Loucy (cell line): Measurements from ENCODE around the gene DCLK3.
A peak's percentile ranks its signal among the peaks of the same experiment; 100 is the strongest.

ENCODE experiments used
- H2AFZ ChIP-seq: fragments of 200-600 bp; sonication (generic); 2 replicates; pipeline ENCODE4 v1.6.0; 2016; ENCODE audit warnings: antibody characterized with exemption, mild to moderate bottlenecking, low read length, moderate library complexity
- H3F3A ChIP-seq: fragments of 200-600 bp; 2 replicates; pipeline ENCODE4 v1.6.0; 2016; ENCODE audit warnings: antibody characterized with exemption, low read depth, mild to moderate bottlenecking
- H3K27me3 ChIP-seq: fragments of 200-600 bp; sonication (generic); 2 replicates; pipeline ENCODE4 v1.6.1; 2014; ENCODE audit warnings: low read length, mild to moderate bottlenecking; ENCODE audit not compliant: insufficient read depth, poor library complexity, severe bottlenecking
- H3K36me3 ChIP-seq: fragments of 200-600 bp; sonication (generic); 2 replicates; pipeline ENCODE4 v1.6.1; 2016; ENCODE audit warnings: low read length; ENCODE audit not compliant: insufficient read depth
- H3K4me1 ChIP-seq: fragments of 200-600 bp; sonication (generic); 2 replicates; pipeline ENCODE4 v1.5.1; 2014; ENCODE audit warnings: low read length, mild to moderate bottlenecking; ENCODE audit not compliant: insufficient read depth, poor library complexity, severe bottlenecking
- H3K4me2 ChIP-seq: fragments of 200-600 bp; sonication (generic); 2 replicates; pipeline ENCODE4 v1.6.0; 2014; ENCODE audit warnings: antibody characterized with exemption, low read length, low read depth, mild to moderate bottlenecking; ENCODE audit not compliant: poor library complexity, severe bottlenecking
- H3K4me3 ChIP-seq: fragments of 200-600 bp; sonication (generic); 2 replicates; pipeline ENCODE4 v1.5.1; 2014; ENCODE audit warnings: low read length, mild to moderate bottlenecking, mixed read lengths; ENCODE audit not compliant: poor library complexity, severe bottlenecking
- H3K79me2 ChIP-seq: fragments of 200-600 bp; sonication (generic); 2 replicates; pipeline ENCODE4 v1.6.1; 2014; ENCODE audit warnings: low read length; ENCODE audit not compliant: insufficient read depth
- H3K9ac ChIP-seq: fragments of 200-600 bp; sonication (generic); 2 replicates; pipeline ENCODE4 v1.6.0; 2014; ENCODE audit warnings: mild to moderate bottlenecking, low read depth, low read length, moderate library complexity; ENCODE audit not compliant: poor library complexity, severe bottlenecking
- H3K9me2 ChIP-seq: fragments of 200-600 bp; sonication (generic); replicated peaks from 2 replicates; pipeline ENCODE4 v1.6.1; 2016; ENCODE audit warnings: low read depth, low read length, mixed read lengths
- H3K9me3 ChIP-seq: fragments of 200-600 bp; sonication (generic); 2 replicates; pipeline ENCODE4 v1.6.1; 2014; ENCODE audit warnings: mild to moderate bottlenecking, antibody characterized with exemption, low read length, low read depth; ENCODE audit not compliant: insufficient read depth
- H4K20me1 ChIP-seq: fragments of 200-600 bp; sonication (generic); 2 replicates; pipeline ENCODE4 v1.6.0; 2014; ENCODE audit warnings: antibody characterized with exemption, low read length, mild to moderate bottlenecking; ENCODE audit not compliant: insufficient read depth, poor library complexity, severe bottlenecking
- CTCF ChIP-seq: fragments of 200-600 bp; sonication (generic); conservative IDR thresholded peaks from 2 replicates; pipeline ENCODE4 v1.5.1; 2014; ENCODE audit warnings: mild to moderate bottlenecking, antibody characterized with exemption, low read length
- EZH2phosphoT487 ChIP-seq: fragments of 200-600 bp; IDR thresholded peaks from 2 replicates; pipeline ENCODE4 v1.6.1; 2018; ENCODE audit warnings: antibody characterized with exemption, mild to moderate bottlenecking, moderate library complexity, borderline replicate concordance

The DCLK3 gene

GRCh38 chr3:36709826-36710365 lies 54.5 kb downstream of the DCLK3 start:
- TF ChIP-seq CTCF (no peak), EZH2phosphoT487 (no peak)
- H3K36me3 ChIP-seq, result no peaks in the 10 kb centered on the region
- H2AFZ ChIP-seq, result no peak overlapping the region

GRCh38 chr3:36709281-36709680 lies 55.1 kb downstream of the DCLK3 start:
- no peaks in the 10 kb centered on the region for H3K9me3 ChIP-seq
- no peaks in the 10 kb centered on the region for H3K36me3 ChIP-seq
- H3K79me2 ChIP-seq, result no peaks in the 10 kb centered on the region
- H4K20me1 ChIP-seq, result no peaks in the 10 kb centered on the region
- TF ChIP-seq CTCF, result no peak
- no peak for TF ChIP-seq EZH2phosphoT487
- no peak overlapping the region for H3K9ac ChIP-seq
- H3K9me2 ChIP-seq, result no peaks in the 10 kb centered on the region
- no peaks in the 10 kb centered on the region for H3F3A ChIP-seq
- no peak overlapping the region for H3K4me2 ChIP-seq
- peaks cover 9% of the 10 kb centered on the region for H3K4me1 ChIP-seq
- no peaks in the 10 kb centered on the region for H3K27me3 ChIP-seq
- no peak overlapping the region for H3K4me3 ChIP-seq
- no peak overlapping the region for H2AFZ ChIP-seq

More at GRCh38 chr3:36709826-36710365, 54.5 kb downstream of the DCLK3 start:
- Histone ChIP-seq H3K9ac (no peak overlapping the region), H3K27me3 (no peaks in the 10 kb centered on the region), H3K9me3 (no peaks in the 10 kb centered on the region), H3K9me2 (no peaks in the 10 kb centered on the region), H3K4me3 (no peak overlapping the region), H3K79me2 (no peaks in the 10 kb centered on the region), H3K4me1 (peaks cover 9% of the 10 kb centered on the region), H3K4me2 (no peak overlapping the region), H3F3A (no peaks in the 10 kb centered on the region), H4K20me1 (no peaks in the 10 kb centered on the region)

GRCh38 chr3:36707623-36708409 lies 56.5 kb downstream of the DCLK3 start:
- peaks cover 6% of the 10 kb centered on the region for H3K4me1 ChIP-seq
- H2AFZ ChIP-seq, result no peak overlapping the region
- H3F3A ChIP-seq, result no peaks in the 10 kb centered on the region
- no peaks in the 10 kb centered on the region for H3K36me3 ChIP-seq
- no peak overlapping the region for H3K4me2 ChIP-seq
- H3K79me2 ChIP-seq, result no peaks in the 10 kb centered on the region
- no peaks in the 10 kb centered on the region for H4K20me1 ChIP-seq
- no peak overlapping the region for H3K9ac ChIP-seq
- H3K9me2 ChIP-seq, result no peaks in the 10 kb centered on the region
- no peaks in the 10 kb centered on the region for H3K9me3 ChIP-seq
- peak; percentile 48 for TF ChIP-seq CTCF
- TF ChIP-seq EZH2phosphoT487, result no peak
- H3K4me3 ChIP-seq, result no peak overlapping the region
- no peaks in the 10 kb centered on the region for H3K27me3 ChIP-seq
